Globus pallidus (tissue), 1 donor: Measurements from ENCODE around the gene HOMER1.

Source experiments
- DNase-seq: peaks from one replicate; pipeline ENCODE4 v3.0.0-alpha.2; 2015; ENCODE audit warnings: low spot score

The HOMER1 gene, protein sequence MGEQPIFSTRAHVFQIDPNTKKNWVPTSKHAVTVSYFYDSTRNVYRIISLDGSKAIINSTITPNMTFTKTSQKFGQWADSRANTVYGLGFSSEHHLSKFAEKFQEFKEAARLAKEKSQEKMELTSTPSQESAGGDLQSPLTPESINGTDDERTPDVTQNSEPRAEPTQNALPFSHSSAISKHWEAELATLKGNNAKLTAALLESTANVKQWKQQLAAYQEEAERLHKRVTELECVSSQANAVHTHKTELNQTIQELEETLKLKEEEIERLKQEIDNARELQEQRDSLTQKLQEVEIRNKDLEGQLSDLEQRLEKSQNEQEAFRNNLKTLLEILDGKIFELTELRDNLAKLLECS

GRCh38 chr5:79513704-79514390, at the start of gene HOMER1:
Gene HOMER1 (minus strand): TSS chr5:79514134. CDS start chr5:79512774, 1,360 bp downstream.
- DNase-seq: peak; percentile 77

- no peak for DNase-seq
Observed at GRCh38 chr5:79563247-79563590, 49.3 kb upstream of the HOMER1 start.

GRCh38 chr5:79562351-79563246, 48.7 kb upstream of the HOMER1 start:
- DNase-seq: no peak

- DNase-seq: no peak
Observed at GRCh38 chr5:79561525-79561893, 47.6 kb upstream of the HOMER1 start.

DNA sequence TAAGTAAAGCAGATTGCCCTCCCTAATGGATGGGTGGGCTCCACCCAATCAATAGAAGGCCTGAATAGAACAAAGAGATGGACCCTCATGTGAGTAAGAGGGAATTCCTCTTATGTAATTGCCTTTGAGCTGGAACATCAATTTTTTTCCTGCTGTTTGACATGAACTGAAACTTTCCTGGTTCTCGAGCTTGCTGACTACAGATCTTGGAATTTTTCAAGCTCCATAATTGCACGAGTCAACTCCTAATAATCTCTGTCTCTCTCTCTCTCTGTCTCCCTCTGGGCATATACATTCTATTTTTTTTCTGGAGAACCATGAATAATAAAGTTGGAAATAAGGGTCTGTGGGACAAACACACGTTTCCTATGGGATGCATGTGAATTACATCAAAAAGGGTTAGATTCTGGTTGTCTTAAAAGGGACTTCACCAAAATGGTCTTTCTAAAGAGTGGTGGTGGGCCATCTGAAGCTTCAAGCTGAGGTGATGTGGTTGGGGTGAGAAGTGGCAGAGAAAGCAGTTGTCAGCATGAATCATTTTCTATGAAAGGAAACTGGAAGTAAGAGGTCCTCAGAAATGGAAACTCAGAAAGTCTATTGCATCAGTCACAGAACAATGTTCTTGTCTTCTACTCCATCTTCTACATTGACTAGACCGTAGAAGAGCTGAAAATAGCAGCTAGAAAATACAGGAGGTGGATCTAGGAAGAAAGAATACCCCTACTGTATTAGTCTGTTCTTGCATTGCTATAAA, 47.0 kb upstream of the HOMER1 start:
- no peak for DNase-seq

DNA sequence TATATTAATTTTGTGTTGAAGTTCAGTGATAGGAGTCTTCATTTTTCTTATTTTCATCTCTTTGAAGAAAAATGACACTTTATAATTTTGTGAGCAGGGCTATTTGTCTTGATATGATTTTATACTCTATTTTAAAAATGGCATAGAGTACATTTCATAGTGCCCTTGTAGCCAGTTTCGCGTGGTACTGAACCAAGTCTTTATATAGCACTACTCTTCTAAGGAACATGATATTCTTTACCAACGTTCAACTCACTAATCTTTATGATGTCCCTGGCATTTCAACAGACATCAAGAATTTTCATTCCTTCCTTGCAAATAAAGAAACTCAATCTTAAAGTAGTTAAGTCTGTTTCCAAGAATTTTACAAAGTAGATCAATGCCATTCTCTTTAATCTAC, 41.5 kb upstream of the HOMER1 start:
- DNase-seq: no peak

DNA sequence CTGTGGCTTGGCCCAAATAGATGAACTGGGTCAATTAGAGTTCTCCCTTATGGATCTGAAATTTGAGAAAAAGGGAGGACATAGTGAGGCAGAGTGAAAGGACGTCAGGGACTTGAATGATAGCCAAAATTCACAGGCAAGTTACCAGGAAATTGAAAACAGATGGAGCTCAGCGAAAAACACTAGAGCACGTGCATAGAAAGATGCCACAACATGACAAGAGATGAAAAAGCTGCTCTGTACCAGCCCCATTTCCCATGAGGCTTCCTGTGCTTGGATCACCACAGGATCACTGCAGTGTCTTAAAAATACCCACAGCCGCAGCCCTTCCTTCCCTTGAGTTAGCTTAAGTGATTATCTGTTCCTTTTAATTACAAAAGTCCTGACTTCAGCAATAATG, 39.0 kb upstream of the HOMER1 start:
- no peak for DNase-seq

DNA sequence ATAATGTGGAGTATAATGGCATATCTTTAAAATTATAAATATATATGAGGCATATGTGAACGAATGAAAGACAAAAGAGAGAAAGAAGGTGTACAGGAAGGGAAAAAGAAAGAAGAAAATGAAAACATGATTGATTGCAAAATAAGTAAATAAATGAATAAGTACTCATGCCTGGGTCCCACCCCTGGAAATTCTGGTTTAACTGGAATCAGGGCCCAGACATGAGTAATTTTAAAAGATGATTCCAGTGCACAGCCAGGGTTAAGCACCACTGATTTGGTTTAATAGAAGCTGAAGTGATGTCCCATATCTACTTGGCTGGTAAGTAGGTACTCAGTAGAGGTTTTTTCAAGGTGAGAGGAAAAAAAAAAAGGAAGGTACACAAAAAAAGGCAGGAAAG, 34.0 kb upstream of the HOMER1 start:
- DNase-seq: no peak

GRCh38 chr5:79547429-79547822, 33.5 kb upstream of the HOMER1 start:
- DNase-seq: no peak

DNA sequence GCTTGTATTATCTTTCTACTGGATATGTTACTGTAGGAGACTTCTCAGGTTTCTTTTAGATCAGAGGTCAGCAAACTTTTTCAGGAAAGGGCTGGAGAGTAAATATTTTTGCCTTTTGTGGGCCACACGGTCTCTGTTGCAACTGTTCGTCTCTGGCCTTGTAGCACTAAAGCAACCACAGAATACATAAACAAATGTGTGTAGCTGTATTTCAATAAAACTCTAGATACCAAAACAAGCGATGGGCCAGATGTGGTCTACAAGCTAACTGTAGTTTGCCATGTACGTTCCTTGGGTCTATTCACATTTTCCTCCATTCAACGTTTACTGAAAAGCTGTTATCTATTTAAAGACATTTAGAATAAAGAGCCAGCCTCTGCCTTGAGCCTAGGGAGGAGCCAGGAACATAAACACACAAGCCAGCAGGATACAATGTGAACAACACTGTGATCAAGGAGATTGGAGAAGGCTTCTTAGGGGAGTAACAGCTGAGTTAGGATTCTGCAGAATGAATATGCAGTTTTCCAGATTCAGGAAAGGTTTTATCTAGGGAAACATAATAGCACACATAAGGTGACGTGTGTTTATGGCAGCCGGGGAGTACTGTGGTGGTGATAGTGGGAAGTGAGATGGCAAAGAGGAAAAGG, 33.0 kb upstream of the HOMER1 start:
- no peak for DNase-seq

- no peak for DNase-seq
Observed at GRCh38 chr5:79544131-79544530, 30.2 kb upstream of the HOMER1 start.

DNA sequence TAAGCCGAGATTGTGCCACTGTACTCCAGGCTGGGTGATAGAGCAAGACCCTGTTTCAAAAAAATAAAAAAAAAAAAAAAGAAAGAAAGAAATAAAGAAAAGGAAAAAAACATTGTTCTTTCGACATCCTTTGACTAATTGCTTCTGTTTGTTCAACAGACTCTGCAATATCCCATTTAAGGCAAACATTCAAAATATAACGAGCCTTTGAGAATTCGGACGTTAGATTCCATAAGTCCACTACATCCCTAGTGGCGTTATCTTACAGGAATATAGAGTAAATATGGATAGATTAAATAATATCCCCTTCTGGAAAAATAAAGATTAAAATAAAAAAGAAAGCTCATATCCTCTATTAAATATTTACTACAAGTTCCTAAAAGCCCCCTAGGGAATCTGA, 27.0 kb upstream of the HOMER1 start:
- no peak for DNase-seq

DNA sequence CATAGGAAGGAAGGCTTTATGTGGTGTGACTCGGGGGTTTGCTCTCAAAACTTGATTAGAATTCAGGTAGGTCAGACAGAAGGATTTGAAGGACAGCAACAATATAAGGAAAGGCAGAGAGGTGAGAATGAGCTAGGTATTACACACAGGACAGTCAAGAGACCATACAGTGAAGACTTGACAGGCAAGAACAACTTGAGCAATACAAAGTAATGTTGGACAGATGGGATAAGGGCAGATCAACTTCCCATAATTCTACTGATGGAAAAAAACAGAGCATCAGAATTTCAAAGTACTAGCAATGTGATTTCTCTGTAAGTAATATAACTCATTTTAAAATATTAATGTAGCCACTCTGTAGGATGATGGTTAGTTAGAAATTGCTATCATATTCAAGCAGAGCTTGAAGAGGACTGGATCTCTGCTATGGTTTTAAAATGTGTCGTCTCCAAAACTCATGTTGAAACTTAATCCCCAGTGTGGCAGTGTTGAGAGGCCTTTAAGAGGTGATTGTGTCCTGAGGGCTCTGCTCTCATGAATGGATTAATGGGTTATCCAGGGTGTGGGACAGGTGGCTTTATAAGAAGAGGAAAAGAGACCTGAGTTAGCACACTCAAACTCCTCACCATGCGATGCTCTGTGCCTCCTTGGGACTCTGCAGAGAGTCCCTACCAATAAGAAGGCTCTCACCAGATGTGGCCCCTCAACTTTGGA, 22.4 kb upstream of the HOMER1 start:
- DNase-seq: no peak

DNA sequence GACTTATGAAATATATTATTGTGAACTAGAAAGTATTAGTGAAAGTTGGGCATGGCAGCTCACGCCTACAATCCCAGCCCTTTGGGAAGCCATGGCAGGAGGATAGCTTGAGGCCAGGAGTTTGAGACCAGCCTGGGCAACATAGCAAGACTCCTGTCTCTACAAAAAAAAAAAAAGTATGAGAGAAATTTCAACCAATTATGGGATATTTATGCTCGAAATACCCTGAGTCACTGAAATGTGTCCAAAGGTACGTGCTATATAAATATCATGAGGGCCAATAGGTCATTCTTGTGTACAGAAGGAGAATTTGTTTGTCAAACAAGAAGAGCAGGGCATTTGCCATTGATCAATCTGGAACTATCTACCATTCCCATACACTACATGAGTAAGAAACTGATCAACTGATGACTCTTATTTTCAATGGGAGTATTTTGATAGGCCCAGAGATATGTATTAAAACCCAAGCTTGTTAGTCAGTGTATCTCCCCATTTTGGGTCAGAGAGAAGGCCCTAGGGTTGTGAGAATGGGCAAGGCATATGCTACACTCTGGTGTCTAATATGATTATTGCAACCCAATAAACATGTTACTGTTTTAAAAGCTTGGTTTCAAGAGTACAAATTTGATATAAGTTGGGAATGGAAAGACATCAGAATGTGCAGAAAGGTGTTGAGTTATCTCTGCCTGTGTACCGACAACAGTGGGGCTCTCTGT, 21.7 kb upstream of the HOMER1 start:
- no peak for DNase-seq

DNA sequence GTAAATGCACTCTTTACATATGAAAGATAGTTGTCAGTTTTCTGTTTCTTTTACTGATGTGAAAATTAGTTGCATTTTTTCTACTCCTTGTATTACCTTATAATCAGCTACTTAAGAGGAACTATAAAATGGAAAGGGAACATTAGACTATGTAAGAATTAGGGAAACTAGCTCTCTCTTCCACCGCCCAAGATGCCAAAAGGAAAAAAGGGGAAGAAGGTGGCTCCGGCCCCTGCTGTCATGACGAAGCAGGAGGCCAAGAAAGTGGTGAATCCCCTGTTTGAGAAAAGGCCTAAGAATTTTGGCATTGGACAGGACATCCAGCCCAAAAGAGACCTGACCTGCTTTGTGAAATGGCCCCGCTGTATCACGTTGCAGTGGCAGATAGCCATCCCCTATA, 15.2 kb upstream of the HOMER1 start:
- DNase-seq: no peak

- DNase-seq: no peak
Observed at GRCh38 chr5:79527431-79527830, 13.5 kb upstream of the HOMER1 start.

DNA sequence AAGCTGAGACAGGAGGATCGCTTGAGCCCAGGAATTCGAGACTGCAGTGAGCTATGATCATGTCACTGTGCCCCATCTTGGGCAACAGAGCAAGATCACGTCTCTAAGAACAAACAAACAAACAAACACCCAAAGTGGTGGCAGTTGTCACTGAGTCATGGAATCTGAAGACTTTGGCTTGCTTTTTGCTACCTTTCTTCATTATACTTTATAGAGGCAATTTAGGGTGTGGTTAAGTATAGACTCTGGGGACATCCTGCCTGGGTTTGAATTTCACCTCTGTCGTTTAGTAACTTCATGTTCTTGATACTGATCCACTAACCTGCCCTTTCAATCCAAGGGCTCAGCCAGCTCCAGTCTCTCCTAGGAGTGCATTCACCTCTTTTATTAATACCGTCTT, 13.0 kb upstream of the HOMER1 start:
- no peak for DNase-seq

DNA sequence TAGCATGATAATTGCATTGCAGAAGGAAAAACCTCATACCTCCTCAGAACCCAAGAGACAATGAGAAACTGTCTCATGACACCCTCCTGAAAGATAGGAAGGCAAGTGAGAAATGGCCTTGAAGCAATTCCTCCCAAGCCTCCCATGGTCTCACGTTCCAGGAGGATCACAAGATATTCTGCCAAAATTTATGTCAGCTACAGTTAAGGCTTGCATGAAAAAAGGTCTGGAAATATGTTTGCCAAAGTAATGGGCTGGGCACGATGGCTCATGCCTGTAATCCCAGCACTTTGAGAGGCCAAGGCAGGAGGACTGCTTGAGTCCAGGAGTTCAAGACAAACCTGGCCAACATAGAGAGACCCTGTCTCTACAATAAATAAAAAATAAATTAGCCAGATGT, 12.6 kb upstream of the HOMER1 start:
- no peak for DNase-seq

DNA sequence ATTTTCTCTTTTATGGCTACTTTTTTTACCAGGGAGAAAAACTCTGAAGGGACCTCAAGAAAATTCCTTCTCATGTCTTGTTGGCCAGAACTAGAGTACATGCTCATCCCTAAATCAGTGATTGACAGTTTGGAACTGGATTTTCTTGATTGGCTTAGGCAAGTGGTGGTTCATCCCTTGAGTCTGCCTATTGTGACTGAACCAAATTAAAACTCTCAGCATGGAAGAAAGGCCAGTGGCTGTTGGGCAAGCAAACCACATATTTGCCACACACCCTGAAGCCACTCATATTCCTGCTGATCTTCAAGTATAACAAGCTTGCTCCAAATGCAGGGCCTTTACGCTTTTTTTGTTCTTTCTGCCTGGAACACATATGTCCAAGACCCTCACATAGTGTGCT, 7.2 kb upstream of the HOMER1 start:
- DNase-seq: no peak

DNA sequence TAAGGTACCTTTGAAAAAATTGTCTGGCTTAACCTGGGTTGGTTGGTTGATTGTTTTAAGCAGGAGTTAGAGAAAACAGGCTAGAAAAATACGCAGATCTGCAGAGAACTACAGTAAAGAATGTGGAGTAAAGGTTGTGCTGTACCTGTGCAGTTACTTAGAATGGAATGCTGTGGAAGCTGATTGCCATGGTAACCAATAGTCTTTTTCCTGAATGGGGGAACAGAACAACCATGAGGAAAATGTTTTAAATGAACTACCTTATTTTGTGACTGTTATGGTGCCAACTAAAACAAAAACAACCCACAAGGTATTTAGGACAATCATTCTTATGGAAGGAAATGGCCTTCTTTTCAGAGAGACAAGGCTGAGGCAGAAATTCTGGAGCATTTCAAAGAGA, 4.8 kb upstream of the HOMER1 start:
- DNase-seq: no peak
